K562 (cell line): ENCODE measurements around the gene IFT25. TPM values are rescaled to one million over a fixed set of nuclear protein-coding genes. Genes with fewer than 3 reads are reported as not detected.
A peak's percentile ranks its signal among the peaks of the same experiment; 100 is the strongest.

Source experiments
- ARID1B ChIP-seq: fragments of 450-650 bp; IDR thresholded peaks from 2 replicates; pipeline ENCODE4 v1.6.1; 2016; ENCODE audit warnings: antibody characterized with exemption, mild to moderate bottlenecking, inconsistent platforms
- NR4A1 ChIP-seq, 2 experiments: fragments of 250-450 bp in 1 of 2; fragments of 450-650 bp in 1 of 2; sonication (Bioruptor Pico) in 1 of 2; IDR thresholded peaks; 2 replicates each; pipeline versions ENCODE4 v1.4.0 to v1.6.1; 2016 to 2020; ENCODE audit warnings: mild to moderate bottlenecking in 2 of 2, missing compliant biosample characterization in 1 of 2, missing genetic modification characterization in 1 of 2, moderate library complexity in 1 of 2
- SPI1 ChIP-seq: IDR thresholded peaks from 2 replicates; pipeline ENCODE4 v1.6.1; 2011; ENCODE audit warnings: low read depth, low read length, control low read depth, borderline replicate concordance
- TSC22D4 ChIP-seq: fragments of 450-650 bp; IDR thresholded peaks from 2 replicates; pipeline ENCODE4 v1.6.1; 2016; ENCODE audit warnings: missing genetic modification characterization, missing biosample characterization, control low read depth
- ZC3H8 ChIP-seq: fragments of 450-650 bp; IDR thresholded peaks from 2 replicates; pipeline ENCODE4 v1.6.1; 2017
- ZFP36 ChIP-seq: fragments of 150-350 bp; IDR thresholded peaks from 2 replicates; pipeline ENCODE4 v1.6.1; 2018; ENCODE audit warnings: low read length, low read depth; ENCODE audit not compliant: partially characterized antibody
- ZNF146 ChIP-seq: IDR thresholded peaks from one replicate; pipeline ENCODE4 v1.6.1; 2018; ENCODE audit warnings: missing compliant biosample characterization; ENCODE audit not compliant: unreplicated experiment
- ZNF347 ChIP-seq: fragments of 450-650 bp; formaldehyde crosslinking; IDR thresholded peaks from 2 replicates; pipeline ENCODE4 v1.4.0; 2020; ENCODE audit warnings: low read depth, mild to moderate bottlenecking, moderate library complexity
- polyA plus RNA-seq, 8 experiments: library from polyadenylated mRNA; depleted of rRNA in 4 of 8; stranded (reverse) in 5 of 8; unstranded in 3 of 8; fragments of >200 nt; fragmentation: Nextera tagmentation in 2 of 8; fragmentation: Illumina TruSeq in 1 of 8; extraction: Ambion mirVana in 2 of 8; extraction: Trizol in 1 of 8; gene quantifications; 2 replicates each; pipeline versions ENCODE4 v1.2.1 to v1.2.3, GENCODE V29; 2011 to 2014; ENCODE audit warnings: inconsistent platforms in 1 of 8, missing spikeins in 1 of 8
- total RNA-seq, 7 experiments: library from RNA; depleted of rRNA in 6 of 7; stranded (reverse); fragments of >200 nt in 6 of 7; fragmentation: Illumina TruSeq in 2 of 7; extraction: Trizol in 2 of 7; gene quantifications; 2 replicates each; pipeline versions ENCODE4 v1.2.1 to v1.2.3, GENCODE V29; 2011 to 2021; ENCODE audit warnings: low replicate concordance in 1 of 7
- TF ChIP-seq, protein P1 (sequence below): fragments of 250-450 bp; sonication (Bioruptor Pico); IDR thresholded peaks from 2 replicates; pipeline ENCODE4 v1.8.0; 2022; ENCODE audit warnings: inconsistent platforms, mild to moderate bottlenecking, moderate library complexity, borderline replicate concordance
- TF ChIP-seq, protein P2 (sequence below): fragments of 250-450 bp; sonication (Bioruptor Pico); IDR thresholded peaks from 2 replicates; pipeline ENCODE4 v1.5.0; 2021; ENCODE audit warnings: mild to moderate bottlenecking, borderline replicate concordance

Gene IFT25
- total and polyA plus RNA-seq, 9 of the 15 experiments (the other 6 are each of a cell fraction or from before 2014, with no cell fraction given), result 93.6 to 209 (median 167) TPM

DNA sequence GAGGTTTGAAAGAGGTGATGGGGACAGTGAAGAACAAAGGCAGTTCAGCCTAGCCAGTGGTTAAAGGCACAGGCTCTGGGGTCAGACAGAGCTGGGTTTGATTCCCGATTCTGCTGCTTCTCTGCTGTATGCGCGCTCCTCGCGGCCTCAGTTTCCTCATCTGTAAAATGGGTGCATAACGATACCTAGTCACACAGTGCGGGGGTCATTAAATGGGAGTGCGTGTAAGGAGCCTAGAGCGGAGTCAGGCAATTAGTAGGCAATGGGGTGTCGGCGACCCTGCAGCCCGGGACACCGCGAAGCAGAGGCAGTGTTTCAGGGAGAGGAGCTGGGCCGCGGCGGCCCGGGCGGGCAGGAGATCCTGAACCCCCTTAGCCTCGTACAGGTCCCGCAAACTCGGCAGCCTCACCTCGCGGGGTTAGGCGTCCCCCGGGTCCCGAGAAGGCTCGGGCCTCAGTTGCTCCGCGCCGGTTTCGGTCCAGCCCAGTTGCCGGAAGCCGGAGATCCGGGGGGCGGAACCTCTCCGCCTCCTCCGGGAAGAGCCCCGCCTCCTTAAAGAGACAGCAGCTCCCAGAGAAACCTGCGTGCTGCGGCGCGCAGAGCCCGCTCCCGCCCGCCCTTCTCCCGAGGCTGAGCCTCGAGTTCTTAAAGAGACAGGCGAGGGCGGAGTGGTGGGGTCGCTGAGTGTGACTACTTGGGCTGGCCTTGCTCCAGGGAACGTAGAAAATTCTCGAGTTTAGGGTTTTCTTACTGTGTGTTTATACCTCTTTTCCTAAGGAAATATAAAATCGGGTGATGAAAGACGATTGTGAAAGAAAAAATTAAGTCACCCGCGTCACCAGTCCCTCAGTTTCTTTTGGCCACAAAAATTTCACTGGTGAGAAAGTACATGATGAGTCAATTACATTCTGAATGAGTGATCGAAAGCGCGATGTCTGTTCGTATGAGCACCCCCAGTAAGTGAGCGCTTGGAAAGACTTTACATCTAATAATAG lies 55.9 kb downstream of the IFT25 start, which contains the start of gene YIPF1 (continued):
- TF ChIP-seq, protein P1, sequence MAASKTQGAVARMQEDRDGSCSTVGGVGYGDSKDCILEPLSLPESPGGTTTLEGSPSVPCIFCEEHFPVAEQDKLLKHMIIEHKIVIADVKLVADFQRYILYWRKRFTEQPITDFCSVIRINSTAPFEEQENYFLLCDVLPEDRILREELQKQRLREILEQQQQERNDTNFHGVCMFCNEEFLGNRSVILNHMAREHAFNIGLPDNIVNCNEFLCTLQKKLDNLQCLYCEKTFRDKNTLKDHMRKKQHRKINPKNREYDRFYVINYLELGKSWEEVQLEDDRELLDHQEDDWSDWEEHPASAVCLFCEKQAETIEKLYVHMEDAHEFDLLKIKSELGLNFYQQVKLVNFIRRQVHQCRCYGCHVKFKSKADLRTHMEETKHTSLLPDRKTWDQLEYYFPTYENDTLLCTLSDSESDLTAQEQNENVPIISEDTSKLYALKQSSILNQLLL, result no peak
- TF ChIP-seq, protein P2, sequence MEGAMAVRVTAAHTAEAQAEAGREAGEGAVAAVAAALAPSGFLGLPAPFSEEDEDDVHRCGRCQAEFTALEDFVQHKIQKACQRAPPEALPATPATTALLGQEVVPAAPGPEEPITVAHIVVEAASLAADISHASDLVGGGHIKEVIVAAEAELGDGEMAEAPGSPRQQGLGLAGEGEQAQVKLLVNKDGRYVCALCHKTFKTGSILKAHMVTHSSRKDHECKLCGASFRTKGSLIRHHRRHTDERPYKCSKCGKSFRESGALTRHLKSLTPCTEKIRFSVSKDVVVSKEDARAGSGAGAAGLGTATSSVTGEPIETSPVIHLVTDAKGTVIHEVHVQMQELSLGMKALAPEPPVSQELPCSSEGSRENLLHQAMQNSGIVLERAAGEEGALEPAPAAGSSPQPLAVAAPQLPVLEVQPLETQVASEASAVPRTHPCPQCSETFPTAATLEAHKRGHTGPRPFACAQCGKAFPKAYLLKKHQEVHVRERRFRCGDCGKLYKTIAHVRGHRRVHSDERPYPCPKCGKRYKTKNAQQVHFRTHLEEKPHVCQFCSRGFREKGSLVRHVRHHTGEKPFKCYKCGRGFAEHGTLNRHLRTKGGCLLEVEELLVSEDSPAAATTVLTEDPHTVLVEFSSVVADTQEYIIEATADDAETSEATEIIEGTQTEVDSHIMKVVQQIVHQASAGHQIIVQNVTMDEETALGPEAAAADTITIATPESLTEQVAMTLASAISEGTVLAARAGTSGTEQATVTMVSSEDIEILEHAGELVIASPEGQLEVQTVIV, result no peak
- TF ChIP-seq TSC22D4 (tag) (no peak), ZNF146 (CRISPR knock-in tag) (peak; percentile 20), SPI1 (peak; percentile 33; the same call in 1 of the 2 replicates), ZNF347 (CRISPR knock-in tag) (no peak), ZFP36 (no peak), ARID1B (peak; percentile 53), ZC3H8 (no peak), NR4A1 (CRISPR knock-in tag; IDR thresholded peaks at IDR 0.05) (peak; percentile 34; the same call in 1 of the 2 replicates), NR4A1 (tag; IDR thresholded peaks at IDR 0.05) (no peak)
